Measurements from ENCODE around the gene BBIP1.

DNA sequence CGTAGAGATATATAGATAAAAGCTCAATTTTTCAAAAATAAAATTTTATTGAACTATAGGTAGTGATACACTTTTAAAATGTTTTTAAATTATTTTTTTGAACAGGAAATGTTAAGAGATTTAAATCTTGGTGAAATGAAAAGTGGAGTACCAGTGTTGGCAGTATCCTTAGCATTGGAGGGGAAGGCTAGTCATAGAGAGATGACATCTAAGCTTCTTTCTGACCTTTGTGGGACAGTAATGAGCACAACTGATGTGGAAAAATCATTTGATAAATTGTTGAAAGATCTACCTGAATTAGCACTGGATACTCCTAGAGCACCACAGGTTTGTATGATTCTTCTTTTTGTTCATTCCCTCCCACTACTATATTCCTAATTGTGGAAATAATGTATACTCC lies 31.4 kb downstream of the BBIP1 start:
- TF ChIP-seq SIN3A (IDR thresholded peaks at IDR 0.05; ENCODE audit: low read depth, low read length) = no peak
- no peak for TF ChIP-seq CTCF (IDR thresholded peaks at IDR 0.05 in 2 of 3, conservative IDR thresholded peaks at IDR 0.05 in 1 of 3; ENCODE audit: control insufficient read depth in 2 of 3, extremely low read depth in 1 of 3, insufficient read depth in 1 of 3, low read depth in 3 of 3, low read length in 3 of 3)
- no peak for TF ChIP-seq SP1 (IDR thresholded peaks at IDR 0.05; ENCODE audit: low read depth, low read length)
- no peak for TF ChIP-seq BMI1 (IDR thresholded peaks at IDR 0.05; ENCODE audit: borderline replicate concordance)
- no peak for TF ChIP-seq POLR2A (IDR thresholded peaks at IDR 0.05; ENCODE audit: low read depth, low read length)
- TF ChIP-seq TCF12 (IDR thresholded peaks at IDR 0.05; ENCODE audit: low read depth, low read length) = no peak
- TF ChIP-seq POLR2AphosphoS5 (IDR thresholded peaks at IDR 0.05; ENCODE audit: low read length) = no peak

All from GM12878 (cell line).